H9 (cell line): ENCODE results near the gene PCDHGA3. TPM values are rescaled to one million over a fixed set of nuclear protein-coding genes. Genes with fewer than 3 reads are reported as not detected.

Experiments used
- DNase-seq: peaks from one replicate; pipeline ENCODE4 v3.0.0-alpha.2; 2017
- H2AFZ ChIP-seq: one replicate; pipeline ENCODE4 v1.6.1; 2013; ENCODE audit warnings: mild to moderate bottlenecking, low read length, control low read depth, moderate library complexity
- H2AK5ac ChIP-seq: 2 replicates; pipeline ENCODE4 v1.6.1; 2013; ENCODE audit warnings: low read length, control low read depth, mixed read lengths; ENCODE audit not compliant: insufficient read length
- H2BK120ac ChIP-seq: one replicate; pipeline ENCODE4 v1.6.1; 2013; ENCODE audit warnings: low read depth, mild to moderate bottlenecking, low read length, control low read depth, inconsistent platforms; ENCODE audit not compliant: poor library complexity, severe bottlenecking
- H2BK12ac ChIP-seq: 2 replicates; pipeline ENCODE4 v1.6.1; 2013; ENCODE audit warnings: low read length, control low read depth, mixed read lengths, low read depth; ENCODE audit not compliant: insufficient read length
- H2BK15ac ChIP-seq: 2 replicates; pipeline ENCODE4 v1.6.1; 2013; ENCODE audit warnings: low read depth, low read length, control low read depth
- H2BK20ac ChIP-seq: one replicate; pipeline ENCODE4 v1.6.1; 2013; ENCODE audit warnings: low read depth, mild to moderate bottlenecking, low read length, control low read depth, inconsistent platforms; ENCODE audit not compliant: poor library complexity, severe bottlenecking
- H2BK5ac ChIP-seq: 2 replicates; pipeline ENCODE4 v1.6.1; 2013; ENCODE audit warnings: low read length, control low read depth, mixed read lengths; ENCODE audit not compliant: insufficient read length
- H3K14ac ChIP-seq: 2 replicates; pipeline ENCODE4 v1.6.1; 2013; ENCODE audit warnings: low read length, control low read depth; ENCODE audit not compliant: insufficient read depth
- H3K18ac ChIP-seq: 2 replicates; pipeline ENCODE4 v1.6.1; 2013; ENCODE audit warnings: low read depth, mild to moderate bottlenecking, mixed read lengths, low read length, control low read depth; ENCODE audit not compliant: insufficient read length
- H3K23ac ChIP-seq: 2 replicates; pipeline ENCODE4 v1.6.1; 2013; ENCODE audit warnings: low read length, control low read depth, mixed read lengths, low read depth; ENCODE audit not compliant: insufficient read length
- H3K23me2 ChIP-seq: 2 replicates; pipeline ENCODE4 v1.6.1; 2013; ENCODE audit warnings: low read depth, mild to moderate bottlenecking, mixed read lengths, low read length, control low read depth; ENCODE audit not compliant: insufficient read length, poor library complexity, severe bottlenecking
- H3K27ac ChIP-seq: 2 replicates; pipeline ENCODE4 v1.5.1; 2013; ENCODE audit warnings: low read length, control low read depth, mixed read lengths, low read depth; ENCODE audit not compliant: insufficient read length
- H3K27me3 ChIP-seq: 2 replicates; pipeline ENCODE4 v1.6.1; 2013; ENCODE audit warnings: low read length, control low read depth, inconsistent platforms; ENCODE audit not compliant: insufficient read depth
- H3K4ac ChIP-seq: 2 replicates; pipeline ENCODE4 v1.6.1; 2013; ENCODE audit warnings: low read depth, mild to moderate bottlenecking, control low read depth, inconsistent platforms, low read length, moderate library complexity
- H3K4me1 ChIP-seq: 2 replicates; pipeline ENCODE4 v1.6.1; 2013; ENCODE audit warnings: low read length, control low read depth, inconsistent platforms; ENCODE audit not compliant: insufficient read depth
- H3K4me2 ChIP-seq: 2 replicates; pipeline ENCODE4 v1.6.1; 2013; ENCODE audit warnings: low read length, control low read depth, mixed read lengths; ENCODE audit not compliant: insufficient read length, insufficient read depth
- H3K56ac ChIP-seq: 2 replicates; pipeline ENCODE4 v1.6.1; 2013; ENCODE audit warnings: low read depth, mild to moderate bottlenecking, mixed read lengths, low read length, control low read depth; ENCODE audit not compliant: insufficient read length
- H3K79me1 ChIP-seq: 2 replicates; pipeline ENCODE4 v1.6.1; 2013; ENCODE audit warnings: low read depth, mild to moderate bottlenecking, moderate library complexity, low read length, control low read depth, inconsistent platforms; ENCODE audit not compliant: insufficient read depth, poor library complexity, severe bottlenecking
- H3K79me2 ChIP-seq: 2 replicates; pipeline ENCODE4 v1.6.1; 2013; ENCODE audit warnings: low read length, control low read depth, inconsistent platforms; ENCODE audit not compliant: insufficient read depth
- H3K9ac ChIP-seq: 2 replicates; pipeline ENCODE4 v1.6.1; 2013; ENCODE audit warnings: low read length, control low read depth, mixed read lengths; ENCODE audit not compliant: insufficient read length; ENCODE audit errors: extremely low read depth
- H3K9me3 ChIP-seq: one replicate; pipeline ENCODE4 v1.6.1; 2013; ENCODE audit warnings: low read depth, low read length, inconsistent platforms; ENCODE audit not compliant: control insufficient read depth
- H3T11ph ChIP-seq: one replicate; pipeline ENCODE4 v1.6.1; 2013; ENCODE audit warnings: mild to moderate bottlenecking, low read length, control low read depth, inconsistent platforms
- H4K20me1 ChIP-seq: one replicate; pipeline ENCODE4 v1.6.1; 2013; ENCODE audit not compliant: control insufficient read depth, insufficient read length, insufficient read depth
- H4K5ac ChIP-seq: 2 replicates; pipeline ENCODE4 v1.6.1; 2013; ENCODE audit warnings: low read depth, mild to moderate bottlenecking, mixed read lengths, low read length, control low read depth; ENCODE audit not compliant: insufficient read length
- H4K8ac ChIP-seq: replicated peaks from 2 replicates; pipeline ENCODE4 v1.6.1; 2013; ENCODE audit warnings: low read length, control low read depth, mixed read lengths, low read depth; ENCODE audit not compliant: insufficient read length
- H4K91ac ChIP-seq: 2 replicates; pipeline ENCODE4 v1.6.1; 2013; ENCODE audit warnings: low read depth, mild to moderate bottlenecking, moderate library complexity, mixed read lengths, low read length, control low read depth; ENCODE audit not compliant: insufficient read length
- H3K27ac Mint-ChIP-seq, 3 experiments: 2 replicates in 2 of 3; 3 replicates in 1 of 3; pipeline ENCODE4 v1.8.0; 2020 to 2021; ENCODE audit warnings: mixed read lengths in 3 of 3, mild to moderate bottlenecking in 1 of 3, moderate library complexity in 1 of 3
- H3K27me3 Mint-ChIP-seq: 2 replicates; pipeline ENCODE4 v1.8.0; 2021; ENCODE audit warnings: low read depth, mild to moderate bottlenecking, moderate library complexity, mixed read lengths
- H3K36me3 Mint-ChIP-seq, 3 experiments: 2 replicates in 2 of 3; 3 replicates in 1 of 3; pipeline ENCODE4 v1.8.0; 2020 to 2021; ENCODE audit warnings: low read depth in 3 of 3, mixed read lengths in 3 of 3; ENCODE audit not compliant: insufficient read depth in 1 of 3
- H3K4me1 Mint-ChIP-seq, 2 experiments: 2 replicates each; pipeline ENCODE4 v1.8.0; 2020; ENCODE audit warnings: mixed read lengths in 2 of 2
- H3K4me3 Mint-ChIP-seq, 2 experiments: 2 replicates in 1 of 2; 3 replicates in 1 of 2; pipeline ENCODE4 v1.8.0; 2020 to 2021; ENCODE audit warnings: mild to moderate bottlenecking in 2 of 2, mixed read lengths in 2 of 2, moderate library complexity in 1 of 2
- H3K9me3 Mint-ChIP-seq, 2 experiments: 2 replicates in 1 of 2; 3 replicates in 1 of 2; pipeline ENCODE4 v1.8.0; 2020; ENCODE audit warnings: mild to moderate bottlenecking in 2 of 2, mixed read lengths in 2 of 2, moderate library complexity in 1 of 2
- CTCF ChIP-seq: fragments of 200-600 bp; sonication (generic); conservative IDR thresholded peaks from 3 replicates; pipeline ENCODE4 v1.8.0; 2021; ENCODE audit warnings: antibody characterized with exemption, mild to moderate bottlenecking
- WGBS: extraction: QIAGEN DNeasy Blood & Tissue Kit; methylation state at CpG from one replicate; pipeline ENCODE4 v1.1.7; 2013; ENCODE audit warnings: missing lambda C conversion rate, low lambda C conversion rate, mixed read lengths; ENCODE audit not compliant: insufficient read length; ENCODE audit errors: extremely low coverage; 5-methylcytosine and 5-hydroxymethylcytosine counted together
- total RNA-seq: library from RNA; stranded (reverse); gene quantifications from 2 replicates; pipeline ENCODE4 v1.2.1, GENCODE V29; 2021

Gene PCDHGA3
- total RNA-seq, 1 experiment from 2014 or later = 0.94 TPM

GRCh38 chr5:141374627-141375026 lies 31.0 kb downstream of the PCDHGA3 start:
- Histone ChIP-seq H2BK120ac (no peak overlapping the region), H3K9ac (no peak overlapping the region), H3K14ac (no peak overlapping the region), H4K5ac (no peak overlapping the region), H3K56ac (no peak overlapping the region), H3K9me3 (peaks cover 34% of the 10 kb centered on the region), H3K23me2 (no peaks in the 10 kb centered on the region), H3K4me2 (no peak overlapping the region), H3K4ac (no peak overlapping the region), H2BK20ac (no peak overlapping the region), H3K23ac (no peak overlapping the region), H3K79me2 (no peaks in the 10 kb centered on the region), H3T11ph (no peak overlapping the region), H4K20me1 (no peaks in the 10 kb centered on the region), H2BK5ac (no peak overlapping the region), H3K18ac (no peak overlapping the region), H2AFZ (no peak overlapping the region), H3K27me3 (no peaks in the 10 kb centered on the region), H2BK15ac (no peak overlapping the region), H3K27ac (no peak overlapping the region), H2BK12ac (no peak overlapping the region), H3K4me1 (no peaks in the 10 kb centered on the region), H3K79me1 (no peaks in the 10 kb centered on the region), H4K8ac (no peak overlapping the region), H2AK5ac (no peak overlapping the region), H4K91ac (no peak overlapping the region)
- H3K4me3 Mint-ChIP-seq = no peak overlapping the region
- no peak overlapping the region for H3K27ac Mint-ChIP-seq
- TF ChIP-seq CTCF = no peak
- peaks cover 60 to 69% of the 10 kb centered on the region in 2 experiments for H3K9me3 Mint-ChIP-seq
- no peak for DNase-seq
- peaks cover 33 to 52% (median 50%) of the 10 kb centered on the region in 3 experiments for H3K36me3 Mint-ChIP-seq
- peaks cover 9% of the 10 kb centered on the region for H3K27me3 Mint-ChIP-seq
- no CpG with 5 or more reads among the region's 14 CpGs for WGBS
- H3K4me1 Mint-ChIP-seq = no peaks in the 10 kb centered on the region
